HG02943 (cell line): Measurements from ENCODE around the gene GRPEL2.
"Not testable (repeated sequence)": the region's sequence is repeated elsewhere in the genome, so short reads cannot be mapped to it uniquely, and the experiment has no call there.

Experiments used
- ATAC-seq: cut with Tn5 transposase; IDR thresholded peaks from one replicate; pipeline ENCODE4 v1.9.1; 2021; ENCODE audit warnings: mild to moderate bottlenecking, low read depth, moderate library complexity; ENCODE audit not compliant: unreplicated experiment

Gene GRPEL2

DNA sequence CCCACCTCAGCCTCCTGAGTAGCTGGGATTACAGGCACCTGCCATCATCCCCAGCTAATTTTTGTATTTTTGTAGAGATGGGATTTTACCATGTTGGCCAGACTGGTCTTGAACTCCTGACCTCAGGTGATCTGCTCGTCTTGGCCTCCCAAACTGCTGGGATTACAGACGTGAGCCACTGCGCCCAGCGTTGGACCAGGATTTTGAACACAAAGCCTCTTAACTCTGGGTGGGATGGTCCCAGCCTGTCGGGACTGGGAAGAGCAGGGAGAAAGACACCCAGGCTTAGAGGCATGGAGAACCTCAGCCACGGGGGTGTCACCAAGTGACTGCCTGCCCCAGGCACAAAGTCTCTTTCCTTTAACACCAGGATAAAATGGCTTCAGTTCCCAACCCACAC lies 45.8 kb downstream of the GRPEL2 start:
- ATAC-seq = not testable (repeated sequence)

- ATAC-seq = no peak
Measured at GRCh38 chr5:149391524-149391923, 46.2 kb downstream of the GRPEL2 start.

DNA sequence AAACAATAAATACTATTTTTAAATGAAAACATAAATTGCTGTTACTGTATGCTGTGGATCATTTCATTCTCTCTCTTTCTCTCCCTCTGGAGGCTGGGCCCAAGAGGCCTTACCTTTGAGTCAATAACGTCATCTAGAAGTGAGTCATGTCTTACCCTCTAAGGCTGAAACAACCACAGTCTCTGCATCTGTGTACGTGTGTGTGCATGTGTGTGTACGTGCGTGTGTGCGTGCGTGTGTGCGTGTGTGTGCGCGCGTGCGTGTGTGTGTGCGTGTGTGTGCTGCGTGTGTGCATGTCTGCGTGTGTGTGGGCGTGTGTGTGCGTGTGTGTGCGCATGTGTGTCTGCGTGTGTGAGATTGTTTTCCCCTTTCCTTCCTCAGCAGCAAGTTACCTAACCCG lies 47.4 kb downstream of the GRPEL2 start:
- ATAC-seq = no peak

DNA sequence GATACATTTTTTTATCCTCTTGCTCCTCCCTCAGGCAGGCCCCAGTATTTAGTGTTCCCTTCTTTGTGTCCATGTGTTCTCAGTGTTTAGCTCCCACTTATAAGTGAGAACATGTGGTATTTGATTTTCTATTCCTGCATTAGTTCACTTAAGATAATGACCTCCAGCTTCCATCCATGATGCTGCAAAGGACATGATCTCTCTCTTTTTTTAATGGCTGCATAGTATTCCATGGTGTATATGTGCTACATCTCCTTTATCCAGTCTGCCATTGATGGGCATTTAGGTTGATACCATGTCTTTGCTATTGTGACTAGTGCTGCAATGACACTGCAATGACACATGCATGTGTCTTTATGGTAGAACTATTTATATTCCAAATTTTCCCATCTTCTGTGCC lies 49.7 kb downstream of the GRPEL2 start:
- ATAC-seq = not testable (repeated sequence)

DNA sequence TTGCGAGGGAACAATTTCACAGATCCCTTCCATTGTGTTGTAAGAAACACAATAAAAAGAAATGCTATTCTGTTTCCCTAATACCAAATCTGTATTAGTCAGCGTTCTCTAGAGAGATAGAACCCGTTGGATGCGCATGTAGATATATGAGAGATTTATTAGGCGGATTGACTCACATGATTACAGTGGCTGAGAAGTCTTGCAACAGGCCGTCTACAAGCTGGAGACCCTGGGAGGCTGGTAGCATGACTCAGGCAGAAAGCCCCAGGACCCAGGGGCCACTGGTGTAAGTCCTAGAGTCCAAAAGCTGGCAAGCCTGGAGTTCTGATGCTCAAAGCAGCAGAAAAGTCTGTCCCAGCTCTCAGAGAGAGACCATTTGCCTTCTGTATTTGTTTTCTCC lies 52.2 kb downstream of the GRPEL2 start:
- no peak for ATAC-seq

DNA sequence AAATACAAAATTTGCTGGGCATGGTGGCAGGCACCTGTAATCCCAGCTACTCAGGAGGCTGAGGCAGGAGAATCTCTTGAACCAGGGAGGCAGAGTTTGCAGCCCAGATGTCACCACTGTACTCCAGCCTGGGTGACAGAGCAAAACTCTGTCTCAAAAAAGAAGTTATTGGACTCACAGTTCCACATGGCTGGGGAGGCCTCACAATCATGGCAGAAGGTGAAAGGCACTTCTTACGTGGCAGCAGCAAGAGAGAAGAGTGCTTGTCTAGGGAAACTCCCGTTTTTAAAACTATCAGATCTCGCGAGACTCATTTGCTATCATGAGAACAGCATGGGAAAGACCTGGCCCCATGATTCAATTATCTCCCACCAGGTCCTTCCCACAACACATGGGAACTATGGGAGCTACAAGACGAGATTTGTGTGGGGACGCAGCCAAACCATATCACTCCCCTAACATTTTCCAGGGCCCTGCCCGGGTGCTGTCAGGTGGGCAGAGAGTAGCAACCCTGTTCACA lies 53.5 kb downstream of the GRPEL2 start:
- ATAC-seq = not testable (repeated sequence)

- ATAC-seq = no peak
Measured at GRCh38 chr5:149399775-149400174, 54.5 kb downstream of the GRPEL2 start.

- ATAC-seq = no peak
Measured at GRCh38 chr5:149400304-149400703, 55.0 kb downstream of the GRPEL2 start.

GRCh38 chr5:149401051-149401450 lies 55.8 kb downstream of the GRPEL2 start:
- no peak for ATAC-seq

DNA sequence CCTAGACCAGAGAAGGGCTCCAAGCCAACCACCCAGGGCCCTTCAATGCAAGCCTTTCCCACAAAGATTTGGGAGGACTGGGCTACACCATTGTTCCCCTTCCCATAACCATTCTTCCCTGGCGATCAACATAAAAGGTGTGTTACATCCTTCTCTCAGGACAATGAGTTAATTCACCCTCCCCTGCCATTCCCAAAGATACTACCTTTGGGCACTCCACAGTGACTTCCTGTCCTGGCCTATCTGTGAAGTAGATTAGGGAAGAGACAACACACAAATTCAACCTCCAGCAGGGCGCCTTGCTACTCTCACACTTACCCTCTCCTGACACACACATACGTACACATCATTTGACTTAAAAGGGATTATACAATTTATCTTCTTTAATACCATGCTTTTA lies 57.0 kb downstream of the GRPEL2 start:
- ATAC-seq = no peak
